ENCODE measurements around the gene SOHLH1. TPM values are rescaled to one million over a fixed set of nuclear protein-coding genes. Genes with fewer than 3 reads are reported as not detected.

Gene SOHLH1
- total and polyA plus RNA-seq, 2 of the 13 experiments (the other 11 are each of a cell fraction or from before 2014, with no cell fraction given), result 0.15 TPM

GRCh38 chr9:135745686-135746324 is 46.5 kb upstream of the SOHLH1 start:
- Histone ChIP-seq H3K36me3 (replicated peaks in 1 of 2; ENCODE audit: control insufficient read depth in 1 of 2, insufficient read depth in 2 of 2, low read length in 2 of 2) (no peaks in the 10 kb centered on the region), H4K20me1 (ENCODE audit: insufficient read depth, low read length) (0 out of 2 replicates have a peak, but pooled peaks cover 5% of the 10 kb centered on the region), H2AFZ (ENCODE audit: low read length) (no peak overlapping the region), H3K4me2 (ENCODE audit: low read depth, low read length) (no peak overlapping the region), H3K27ac (ENCODE audit: extremely low read length, insufficient read depth, low read length) (no peak overlapping the region), H3K4me3 (replicated peaks in 1 of 3; ENCODE audit: insufficient read depth in 1 of 3, low read depth in 2 of 3, low read length in 3 of 3) (no peak overlapping the region), H3K4me1 (ENCODE audit: insufficient read depth, low read length) (no peaks in the 10 kb centered on the region), H3K79me2 (ENCODE audit: insufficient read depth, low read length) (no peaks in the 10 kb centered on the region), H3K9me3 (ENCODE audit: low read length) (no peaks in the 10 kb centered on the region), H3K27me3 (ENCODE audit: control insufficient read depth in 1 of 2, insufficient read depth in 2 of 2, low read length in 2 of 2) (peaks cover 38 to 89% of the 10 kb centered on the region in 2 experiments; a peak in 4 of 5 replicates), H3K9ac (ENCODE audit: insufficient read depth, low read depth, low read length) (no peak overlapping the region)
- BruUV-seq (replicated peaks), result no TSS peak
- ATAC-seq (no peak), FAIRE-seq (no peak), DNase-seq (ENCODE audit: low spot score) (no peak)
- CTCF ChIA-PET (ENCODE audit: low intra/inter-chr PET ratio, low total read pairs), result no interaction called here
- in situ Hi-C loops (cut with HindIII; ENCODE audit: extremely low pct_ligation_motif_present, low pct_unique_long_range_greater_than_20kb) (no loop called here), intact Hi-C loops (cut with micrococcal nuclease; ENCODE audit: unreplicated experiment) (no loop called here)
- POLR2A ChIA-PET, result no interaction called here
- 29% methylated on average over 16 of the region's 24 CpGs for WGBS (ENCODE audit: low lambda C conversion rate)
- TF ChIP-seq SMYD3 (CRISPR knock-in tag; IDR thresholded peaks at IDR 0.05), result no peak
- TF ChIP-seq GPN1 (CRISPR knock-in tag; IDR thresholded peaks at IDR 0.05; ENCODE audit: borderline replicate concordance), result no peak
- TF ChIP-seq NFAT5 (CRISPR knock-in tag; IDR thresholded peaks at IDR 0.05), result no peak
- no peak for TF ChIP-seq NPAS2 (CRISPR knock-in tag; IDR thresholded peaks at IDR 0.05; ENCODE audit: borderline replicate concordance)
- no peak for TF ChIP-seq AGO1 (IDR thresholded peaks at IDR 0.05; ENCODE audit: low read depth, low read length, poor library complexity, severe bottlenecking)
- no peak for TF ChIP-seq CCAR2 (optimal IDR thresholded peaks at IDR 0.05; ENCODE audit: low read depth, low read length)
- TF ChIP-seq ZNF282 (IDR thresholded peaks at IDR 0.05; ENCODE audit: partially characterized antibody), result no peak
- TF ChIP-seq, protein P1, sequence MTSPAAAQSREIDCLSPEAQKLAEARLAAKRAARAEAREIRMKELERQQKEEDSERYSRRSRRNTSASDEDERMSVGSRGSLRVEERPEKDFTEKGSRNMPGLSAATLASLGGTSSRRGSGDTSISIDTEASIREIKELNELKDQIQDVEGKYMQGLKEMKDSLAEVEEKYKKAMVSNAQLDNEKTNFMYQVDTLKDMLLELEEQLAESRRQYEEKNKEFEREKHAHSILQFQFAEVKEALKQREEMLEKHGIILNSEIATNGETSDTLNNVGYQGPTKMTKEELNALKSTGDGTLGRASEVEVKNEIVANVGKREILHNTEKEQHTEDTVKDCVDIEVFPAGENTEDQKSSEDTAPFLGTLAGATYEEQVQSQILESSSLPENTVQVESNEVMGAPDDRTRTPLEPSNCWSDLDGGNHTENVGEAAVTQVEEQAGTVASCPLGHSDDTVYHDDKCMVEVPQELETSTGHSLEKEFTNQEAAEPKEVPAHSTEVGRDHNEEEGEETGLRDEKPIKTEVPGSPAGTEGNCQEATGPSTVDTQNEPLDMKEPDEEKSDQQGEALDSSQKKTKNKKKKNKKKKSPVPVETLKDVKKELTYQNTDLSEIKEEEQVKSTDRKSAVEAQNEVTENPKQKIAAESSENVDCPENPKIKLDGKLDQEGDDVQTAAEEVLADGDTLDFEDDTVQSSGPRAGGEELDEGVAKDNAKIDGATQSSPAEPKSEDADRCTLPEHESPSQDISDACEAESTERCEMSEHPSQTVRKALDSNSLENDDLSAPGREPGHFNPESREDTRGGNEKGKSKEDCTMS (CRISPR knock-in tag; conservative IDR thresholded peaks at IDR 0.05), result no peak
- no peak for TF ChIP-seq SMARCE1 (IDR thresholded peaks at IDR 0.05; ENCODE audit: borderline replicate concordance)

All from HepG2 (cell line).